ENCODE data around the gene ARIH1.

The ARIH1 gene

GRCh38 chr15:72487070-72487797, 13.1 kb downstream of the ARIH1 start:
- no peak for DNase-seq (ENCODE audit: low spot score)

- DNase-seq (ENCODE audit: low spot score): no peak
These were observed 14.4 kb downstream of the ARIH1 start for GRCh38 chr15:72488558-72488957.

GRCh38 chr15:72489943-72490554, 15.9 kb downstream of the ARIH1 start:
- DNase-seq (ENCODE audit: low spot score): no peak

GRCh38 chr15:72491768-72492167, 17.6 kb downstream of the ARIH1 start:
- no peak for DNase-seq (ENCODE audit: low spot score)

- DNase-seq (ENCODE audit: low spot score): no peak
These were observed 18.6 kb downstream of the ARIH1 start for GRCh38 chr15:72492733-72493132.

- DNase-seq (ENCODE audit: low spot score): no peak
These were observed 19.1 kb downstream of the ARIH1 start for GRCh38 chr15:72493220-72493619.

GRCh38 chr15:72495007-72495406, 20.9 kb downstream of the ARIH1 start:
- no peak for DNase-seq (ENCODE audit: low spot score)

GRCh38 chr15:72496783-72497182, 22.7 kb downstream of the ARIH1 start:
- no peak for DNase-seq (ENCODE audit: low spot score)

- no peak for DNase-seq (ENCODE audit: low spot score)
These were observed 23.3 kb downstream of the ARIH1 start for GRCh38 chr15:72497402-72497801.

- no peak for DNase-seq (ENCODE audit: low spot score)
These were observed 28.2 kb downstream of the ARIH1 start for GRCh38 chr15:72502220-72502809.

- no peak for DNase-seq (ENCODE audit: low spot score)
These were observed 29.0 kb downstream of the ARIH1 start for GRCh38 chr15:72503147-72503546.

- no peak for DNase-seq (ENCODE audit: low spot score)
These were observed 33.4 kb downstream of the ARIH1 start for GRCh38 chr15:72507402-72508092.

- DNase-seq (ENCODE audit: low spot score): no peak
These were observed 35.4 kb downstream of the ARIH1 start for GRCh38 chr15:72509484-72509883.

- no peak for DNase-seq (ENCODE audit: low spot score)
These were observed 37.4 kb downstream of the ARIH1 start for GRCh38 chr15:72511536-72511935.

GRCh38 chr15:72515591-72516389, 41.7 kb downstream of the ARIH1 start:
- DNase-seq (ENCODE audit: low spot score): no peak

- DNase-seq (ENCODE audit: low spot score): no peak
These were observed 42.6 kb downstream of the ARIH1 start for GRCh38 chr15:72516777-72517176.

GRCh38 chr15:72521682-72522081, 47.6 kb downstream of the ARIH1 start:
- no peak for DNase-seq (ENCODE audit: low spot score)

GRCh38 chr15:72532991-72533601, 59.0 kb downstream of the ARIH1 start:
- DNase-seq (ENCODE audit: low spot score): peak; percentile 25

GRCh38 chr15:72534523-72534922, 60.4 kb downstream of the ARIH1 start:
- peak; percentile 55 for DNase-seq (ENCODE audit: low spot score)

GRCh38 chr15:72535911-72536310, 61.8 kb downstream of the ARIH1 start:
- no peak for DNase-seq (ENCODE audit: low spot score)

- no peak for DNase-seq (ENCODE audit: low spot score)
These were observed 62.4 kb downstream of the ARIH1 start for GRCh38 chr15:72536506-72536905.

- no peak for DNase-seq (ENCODE audit: low spot score)
These were observed 64.8 kb downstream of the ARIH1 start for GRCh38 chr15:72538931-72539330.

All from CD4-positive, alpha-beta T cell treated with Interleukin-6 at 100 ng/mL for 8 hours (primary cell).